HEK293T (cell line): ENCODE data around the gene UBE2D1.

Experiments
- ARNT ChIP-seq: fragments of 450-650 bp; IDR thresholded peaks from 2 replicates; pipeline ENCODE4 v1.6.1; 2017; ENCODE audit warnings: mild to moderate bottlenecking
- BHLHE40 ChIP-seq: fragments of 450-650 bp; IDR thresholded peaks from 2 replicates; pipeline ENCODE4 v1.6.1; 2016; ENCODE audit warnings: mild to moderate bottlenecking, moderate library complexity, borderline replicate concordance
- CTBP1 ChIP-seq: fragments of 450-650 bp; IDR thresholded peaks from 2 replicates; pipeline ENCODE4 v1.6.1; 2016; ENCODE audit warnings: borderline replicate concordance
- ELF4 ChIP-seq: fragments of 450-650 bp; IDR thresholded peaks from 2 replicates; pipeline ENCODE4 v1.6.1; 2017; ENCODE audit warnings: antibody characterized with exemption
- FOXA1 ChIP-seq: fragments of 450-650 bp; IDR thresholded peaks from 2 replicates; pipeline ENCODE4 v1.6.1; 2016; ENCODE audit warnings: mild to moderate bottlenecking
- FOXK2 ChIP-seq: fragments of 450-650 bp; IDR thresholded peaks from 2 replicates; pipeline ENCODE4 v1.6.1; 2016; ENCODE audit warnings: mild to moderate bottlenecking
- FOXM1 ChIP-seq: fragments of 450-650 bp; IDR thresholded peaks from 2 replicates; pipeline ENCODE4 v1.6.1; 2017; ENCODE audit warnings: mild to moderate bottlenecking, borderline replicate concordance
- HDGF ChIP-seq: fragments of 450-650 bp; IDR thresholded peaks from 2 replicates; pipeline ENCODE4 v1.6.1; 2017; ENCODE audit warnings: antibody characterized with exemption, borderline replicate concordance
- NFRKB ChIP-seq: fragments of 450-650 bp; IDR thresholded peaks from 2 replicates; pipeline ENCODE4 v1.6.1; 2016; ENCODE audit warnings: mild to moderate bottlenecking, moderate library complexity
- SP1 ChIP-seq: fragments of 450-650 bp; IDR thresholded peaks from 2 replicates; pipeline ENCODE4 v1.6.1; 2017
- SUZ12 ChIP-seq: fragments of 450-650 bp; IDR thresholded peaks from 2 replicates; pipeline ENCODE4 v1.6.1; 2016; ENCODE audit warnings: mild to moderate bottlenecking
- TARDBP ChIP-seq: fragments of 450-650 bp; IDR thresholded peaks from 2 replicates; pipeline ENCODE4 v1.6.1; 2016
- ZNF384 ChIP-seq: fragments of 450-650 bp; IDR thresholded peaks from 2 replicates; pipeline ENCODE4 v1.6.1; 2016

DNA sequence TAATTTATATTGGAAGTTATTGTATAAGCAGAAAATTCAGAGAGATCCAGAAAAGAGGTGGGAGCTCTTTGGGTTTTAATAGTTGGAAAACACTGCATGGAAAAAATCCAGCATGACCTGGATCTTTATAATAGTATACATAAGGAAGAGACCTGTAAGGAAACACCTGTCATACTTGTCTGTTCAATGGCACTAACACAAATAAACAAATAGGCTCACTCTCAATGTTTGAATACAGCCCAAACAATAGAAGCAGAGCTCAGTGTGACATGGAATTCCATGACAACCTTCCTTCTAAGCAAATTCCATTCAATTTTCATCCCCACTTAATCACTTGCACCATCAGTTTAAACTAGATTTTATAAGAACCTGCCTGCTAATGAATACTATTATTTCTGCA, 34.1 kb upstream of the UBE2D1 start:
- TF ChIP-seq BHLHE40 (no peak), FOXK2 (no peak), SP1 (no peak), FOXA1 (no peak), ELF4 (no peak), HDGF (no peak), SUZ12 (no peak), FOXM1 (no peak), CTBP1 (no peak), ZNF384 (no peak), ARNT (no peak), NFRKB (no peak), TARDBP (no peak)
